Progenitor cell of endocrine pancreas (in vitro differentiated cells): ENCODE data around the gene IMPG2. TPM values are rescaled to one million over a fixed set of nuclear protein-coding genes. Genes with fewer than 3 reads are reported as not detected.
"Not testable (repeated sequence)": the region's sequence is repeated elsewhere in the genome, so short reads cannot be mapped to it uniquely, and the experiment has no call there.

Experiments
- DNase-seq: peaks from one replicate; pipeline ENCODE4 v3.0.0; 2021; ENCODE audit warnings: low spot score; ENCODE audit not compliant: unreplicated experiment
- H3K27ac Mint-ChIP-seq: 2 replicates; pipeline ENCODE4 v1.8.0; 2021; ENCODE audit warnings: mild to moderate bottlenecking, moderate library complexity, mixed read lengths
- H3K27me3 Mint-ChIP-seq: 2 replicates; pipeline ENCODE4 v1.8.0; 2021; ENCODE audit warnings: mixed read lengths
- H3K36me3 Mint-ChIP-seq: 2 replicates; pipeline ENCODE4 v1.8.0; 2022; ENCODE audit warnings: mixed read lengths; ENCODE audit not compliant: insufficient read depth
- H3K4me1 Mint-ChIP-seq: 2 replicates; pipeline ENCODE4 v1.8.0; 2021; ENCODE audit warnings: low read depth, mixed read lengths
- H3K4me3 Mint-ChIP-seq: 2 replicates; pipeline ENCODE4 v1.8.0; 2021; ENCODE audit warnings: low read depth, mild to moderate bottlenecking, moderate library complexity, mixed read lengths
- H3K9me3 Mint-ChIP-seq: 2 replicates; pipeline ENCODE4 v1.8.0; 2021; ENCODE audit warnings: low read depth, mixed read lengths
- total RNA-seq: library from RNA; stranded (reverse); gene quantifications from 2 replicates; pipeline ENCODE4 v1.2.1, GENCODE V29; 2021
- TF ChIP-seq, protein P1 (sequence below): fragments of 200-600 bp; sonication (generic); IDR thresholded peaks from one replicate; pipeline ENCODE4 v1.5.0; 2021; ENCODE audit warnings: antibody characterized with exemption, mild to moderate bottlenecking; ENCODE audit not compliant: unreplicated experiment

The IMPG2 gene
- total RNA-seq, 1 donor from 2014 or later, result 0.98 TPM

DNA sequence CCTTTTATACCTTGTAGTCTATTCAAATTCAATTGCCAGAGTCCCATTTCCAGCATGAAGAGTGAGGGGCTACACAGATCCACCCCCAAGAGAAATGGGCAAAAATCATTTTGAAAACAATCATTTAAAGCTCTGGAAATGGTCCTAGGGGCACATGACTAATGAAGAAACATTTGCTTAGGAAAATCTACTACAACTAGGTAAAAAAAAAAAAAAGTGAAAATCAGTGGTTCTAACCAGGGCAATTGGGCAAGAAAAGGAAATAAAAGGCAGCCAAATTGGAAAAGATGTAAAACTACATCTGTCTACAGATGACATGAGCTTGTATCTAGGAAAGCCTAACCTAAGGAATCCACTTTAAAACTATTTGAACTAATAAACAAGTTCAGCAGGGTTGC is 9.4 kb downstream of the IMPG2 start:
- H3K27ac Mint-ChIP-seq, result no peak overlapping the region
- no peaks in the 10 kb centered on the region for H3K27me3 Mint-ChIP-seq
- H3K4me3 Mint-ChIP-seq, result no peak overlapping the region
- DNase-seq, result no peak
- TF ChIP-seq, protein P1, sequence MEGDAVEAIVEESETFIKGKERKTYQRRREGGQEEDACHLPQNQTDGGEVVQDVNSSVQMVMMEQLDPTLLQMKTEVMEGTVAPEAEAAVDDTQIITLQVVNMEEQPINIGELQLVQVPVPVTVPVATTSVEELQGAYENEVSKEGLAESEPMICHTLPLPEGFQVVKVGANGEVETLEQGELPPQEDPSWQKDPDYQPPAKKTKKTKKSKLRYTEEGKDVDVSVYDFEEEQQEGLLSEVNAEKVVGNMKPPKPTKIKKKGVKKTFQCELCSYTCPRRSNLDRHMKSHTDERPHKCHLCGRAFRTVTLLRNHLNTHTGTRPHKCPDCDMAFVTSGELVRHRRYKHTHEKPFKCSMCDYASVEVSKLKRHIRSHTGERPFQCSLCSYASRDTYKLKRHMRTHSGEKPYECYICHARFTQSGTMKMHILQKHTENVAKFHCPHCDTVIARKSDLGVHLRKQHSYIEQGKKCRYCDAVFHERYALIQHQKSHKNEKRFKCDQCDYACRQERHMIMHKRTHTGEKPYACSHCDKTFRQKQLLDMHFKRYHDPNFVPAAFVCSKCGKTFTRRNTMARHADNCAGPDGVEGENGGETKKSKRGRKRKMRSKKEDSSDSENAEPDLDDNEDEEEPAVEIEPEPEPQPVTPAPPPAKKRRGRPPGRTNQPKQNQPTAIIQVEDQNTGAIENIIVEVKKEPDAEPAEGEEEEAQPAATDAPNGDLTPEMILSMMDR, result no peak
- H3K36me3 Mint-ChIP-seq, result peaks cover 30% of the 10 kb centered on the region
- H3K9me3 Mint-ChIP-seq, result peaks cover 34% of the 10 kb centered on the region
- H3K4me1 Mint-ChIP-seq, result no peaks in the 10 kb centered on the region

DNA sequence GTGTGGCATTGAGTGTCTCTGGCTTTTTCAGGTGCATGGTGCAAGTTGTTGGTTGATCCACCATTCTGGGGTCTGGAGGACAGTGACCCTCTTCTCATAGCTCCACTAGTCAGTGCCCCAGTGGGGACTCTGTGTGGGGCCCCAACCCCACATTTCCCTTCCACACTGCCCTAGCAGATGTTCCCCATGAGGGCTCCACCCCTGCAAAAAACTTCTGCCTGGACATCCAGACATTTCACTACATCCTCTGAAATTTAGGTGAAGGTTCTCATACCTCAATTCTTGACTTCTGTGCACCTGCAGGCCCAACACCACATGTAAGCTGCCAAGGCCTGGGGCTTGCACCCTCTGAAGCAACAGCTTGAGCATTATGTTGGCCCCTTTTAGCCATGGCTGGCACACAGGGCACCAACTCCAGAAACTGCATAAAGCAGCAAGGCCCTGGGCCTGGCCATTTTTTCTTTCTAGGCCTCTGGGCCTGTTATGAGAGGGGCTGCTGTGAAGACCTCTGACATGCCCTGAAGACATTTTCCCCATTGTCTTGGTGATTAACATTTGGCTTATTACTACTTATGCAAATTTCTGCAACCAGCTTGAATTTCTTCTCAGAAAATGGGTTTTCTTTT is 12.1 kb downstream of the IMPG2 start:
- H3K4me3 Mint-ChIP-seq, DNase-seq, H3K4me1 Mint-ChIP-seq, H3K27ac Mint-ChIP-seq, H3K27me3 Mint-ChIP-seq: not testable (repeated sequence)
- H3K36me3 Mint-ChIP-seq, result peaks cover 30% of the 10 kb centered on the region
- peaks cover 34% of the 10 kb centered on the region for H3K9me3 Mint-ChIP-seq

DNA sequence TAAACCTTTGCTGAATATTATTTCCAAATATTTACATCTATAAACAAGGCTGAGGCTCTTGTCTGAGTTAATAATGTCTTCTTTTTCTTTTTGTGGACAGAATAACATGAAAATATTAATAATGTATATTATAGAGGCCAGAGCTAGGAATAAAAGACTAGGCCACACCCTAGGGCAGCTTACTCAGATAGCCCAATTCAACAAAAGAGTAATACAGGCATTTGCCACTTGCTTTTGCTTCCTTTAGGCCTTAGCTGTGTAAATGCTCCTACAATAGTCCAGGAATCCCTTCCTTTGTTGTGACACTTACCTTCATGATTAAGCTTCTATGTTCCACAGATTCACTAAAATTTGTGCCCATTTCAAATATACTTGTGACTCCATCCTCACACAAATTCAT is 16.5 kb downstream of the IMPG2 start:
- H3K4me1 Mint-ChIP-seq, result no peaks in the 10 kb centered on the region
- peaks cover 21% of the 10 kb centered on the region for H3K36me3 Mint-ChIP-seq
- no peaks in the 10 kb centered on the region for H3K27me3 Mint-ChIP-seq
- H3K27ac Mint-ChIP-seq, result no peak overlapping the region
- no peak overlapping the region for H3K4me3 Mint-ChIP-seq
- TF ChIP-seq, protein P1, result no peak
- H3K9me3 Mint-ChIP-seq, result peaks cover 36% of the 10 kb centered on the region
- no peak for DNase-seq

DNA sequence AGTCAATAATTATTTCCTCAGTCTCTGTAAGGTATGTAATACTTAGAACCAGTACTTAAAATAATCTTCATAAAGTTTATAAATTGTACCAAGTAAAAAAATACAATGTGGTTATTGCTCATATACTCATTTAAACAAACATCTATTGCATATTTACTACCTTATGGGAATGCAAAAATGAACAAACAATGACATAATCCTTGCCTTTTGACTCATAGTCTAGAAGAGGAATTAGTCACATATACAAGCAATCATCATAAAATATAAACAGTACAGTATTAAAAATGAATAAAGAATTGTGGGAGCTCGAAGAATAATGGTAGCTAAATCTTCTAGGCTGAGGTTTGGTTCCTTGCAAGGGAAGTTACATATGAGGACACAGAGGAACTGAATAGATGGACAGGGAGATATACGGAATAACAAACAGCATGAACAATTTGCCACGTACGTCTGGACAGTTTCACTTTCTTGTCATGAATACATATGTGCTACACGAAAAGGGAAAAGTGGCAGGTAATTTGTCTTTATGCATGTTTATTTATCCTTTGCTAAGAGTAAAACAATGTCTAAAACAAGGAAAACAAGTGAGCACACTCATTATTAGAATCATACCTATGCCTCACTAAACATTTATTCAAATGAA is 17.2 kb downstream of the IMPG2 start:
- Mint-ChIP-seq H3K9me3 (peaks cover 37% of the 10 kb centered on the region), H3K27me3 (no peaks in the 10 kb centered on the region), H3K27ac (no peak overlapping the region), H3K36me3 (peaks cover 21% of the 10 kb centered on the region), H3K4me3 (no peak overlapping the region), H3K4me1 (no peaks in the 10 kb centered on the region)
- DNase-seq, result no peak
- TF ChIP-seq, protein P1, result no peak

DNA sequence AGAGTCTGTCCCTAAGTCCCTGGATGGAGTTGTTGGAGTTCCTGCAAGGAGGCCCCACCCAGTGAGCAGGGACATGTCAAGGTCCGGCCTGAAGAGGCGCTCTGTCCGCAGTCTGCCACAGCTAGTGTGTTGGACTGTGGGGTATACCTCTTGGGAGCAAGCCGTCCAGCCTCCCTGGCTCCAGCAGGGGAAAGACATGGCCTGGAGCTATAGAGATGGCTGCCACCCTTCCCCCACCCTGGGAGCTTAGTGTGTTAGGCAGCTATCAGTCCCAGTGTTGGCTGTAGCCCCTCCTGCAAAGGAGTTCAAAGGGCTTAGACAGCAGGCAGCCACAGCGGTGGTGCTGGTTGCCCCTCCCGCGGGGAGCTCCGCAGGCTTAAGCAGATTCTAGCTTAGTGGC is 20.3 kb downstream of the IMPG2 start:
- H3K4me3 Mint-ChIP-seq, result no peak overlapping the region
- H3K36me3 Mint-ChIP-seq, result peaks cover 13% of the 10 kb centered on the region
- H3K9me3 Mint-ChIP-seq, result peaks cover 45% of the 10 kb centered on the region
- H3K27ac Mint-ChIP-seq, result no peak overlapping the region
- H3K4me1 Mint-ChIP-seq, result no peaks in the 10 kb centered on the region
- no peaks in the 10 kb centered on the region for H3K27me3 Mint-ChIP-seq
- TF ChIP-seq, protein P1, result no peak
- DNase-seq, result no peak

DNA sequence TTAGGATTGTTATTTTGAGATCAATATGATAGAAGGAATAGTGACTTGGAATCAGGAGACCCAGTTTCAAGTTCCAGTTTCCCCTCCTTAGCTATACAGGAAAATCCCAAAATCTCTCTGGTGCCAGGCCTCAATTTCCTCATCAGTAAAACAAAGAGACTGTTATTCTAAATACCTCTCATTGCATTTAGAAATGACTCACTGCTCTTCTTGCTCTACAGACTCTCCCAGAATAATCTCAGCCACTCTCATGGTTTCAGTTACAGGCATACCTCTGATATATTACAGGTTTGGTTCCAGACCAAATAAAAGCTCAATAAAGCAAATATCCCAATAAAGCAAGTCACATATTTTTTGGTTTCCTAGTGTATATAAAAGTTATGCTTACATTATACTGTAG is 28.3 kb downstream of the IMPG2 start:
- no peak overlapping the region for H3K27ac Mint-ChIP-seq
- H3K27me3 Mint-ChIP-seq, result no peaks in the 10 kb centered on the region
- TF ChIP-seq, protein P1, result no peak
- H3K4me3 Mint-ChIP-seq, result no peak overlapping the region
- no peaks in the 10 kb centered on the region for H3K4me1 Mint-ChIP-seq
- DNase-seq, result no peak
- peaks cover 22% of the 10 kb centered on the region for H3K9me3 Mint-ChIP-seq
- peaks cover 4% of the 10 kb centered on the region for H3K36me3 Mint-ChIP-seq
